Caco-2 (cell line): Measurements from ENCODE around the gene LEMD2. TPM values are rescaled to one million over a fixed set of nuclear protein-coding genes. Genes with fewer than 3 reads are reported as not detected.

Experiments used
- BruUV-seq: library from RNA; stranded (reverse); fragments of 400-500 nt; replicated peaks from 2 replicates; lab custom pipeline; 2021; lab: Mats Ljungman, UMichigan
- CTCF ChIA-PET: fragments of 300-600 bp; sonication (Branson Sonifier 250); formaldehyde crosslinking; loops from one replicate; lab custom pipeline; 2022; ENCODE audit warnings: antibody characterized with exemption; lab: Charles Lee
- POLR2A ChIA-PET: fragments of 300-600 bp; sonication (Branson Sonifier 250); formaldehyde crosslinking; loops from one replicate; lab custom pipeline; 2022; ENCODE audit warnings: antibody characterized with exemption; lab: Charles Lee
- DNase-seq, 2 experiments: peaks; one replicate each; pipeline versions ENCODE4 v3.0.0 to v3.0.0-alpha.2; 2020 to 2022
- H3K27me3 ChIP-seq: replicated peaks from 2 replicates; pipeline ENCODE4 v1.6.0; 2011; ENCODE audit warnings: low read length; ENCODE audit not compliant: control insufficient read depth, insufficient read depth
- H3K36me3 ChIP-seq: 2 replicates; pipeline ENCODE4 v1.5.1; 2011; ENCODE audit warnings: low read length; ENCODE audit not compliant: control insufficient read depth, insufficient read depth
- H3K4me1 ChIP-seq: fragments of 250-450 bp; sonication (Bioruptor Pico); 2 replicates; pipeline ENCODE4 v1.5.1; 2020; ENCODE audit warnings: mild to moderate bottlenecking
- H3K4me3 ChIP-seq: 2 replicates; pipeline ENCODE4 v1.5.1; 2011; ENCODE audit warnings: low read depth, mild to moderate bottlenecking, control low read depth, low read length
- H3K9me3 ChIP-seq: fragments of 250-450 bp; sonication (Bioruptor Pico); 2 replicates; pipeline ENCODE4 v1.5.1; 2020; ENCODE audit warnings: mild to moderate bottlenecking, moderate library complexity
- H3K27ac Mint-ChIP-seq: one replicate; pipeline ENCODE4 v1.8.0; 2022; ENCODE audit warnings: mixed read lengths; ENCODE audit not compliant: unreplicated experiment
- H3K27me3 Mint-ChIP-seq: one replicate; pipeline ENCODE4 v1.8.0; 2022; ENCODE audit warnings: mixed read lengths; ENCODE audit not compliant: insufficient read depth, unreplicated experiment
- H3K36me3 Mint-ChIP-seq: one replicate; pipeline ENCODE4 v1.8.0; 2022; ENCODE audit warnings: mild to moderate bottlenecking, mixed read lengths; ENCODE audit not compliant: insufficient read depth, unreplicated experiment
- H3K4me1 Mint-ChIP-seq: one replicate; pipeline ENCODE4 v1.8.0; 2022; ENCODE audit warnings: low read depth, mixed read lengths; ENCODE audit not compliant: unreplicated experiment
- H3K4me3 Mint-ChIP-seq: one replicate; pipeline ENCODE4 v1.8.0; 2022; ENCODE audit warnings: mild to moderate bottlenecking, moderate library complexity, mixed read lengths; ENCODE audit not compliant: unreplicated experiment
- H3K9me3 Mint-ChIP-seq: one replicate; pipeline ENCODE4 v1.8.0; 2022; ENCODE audit warnings: mixed read lengths; ENCODE audit not compliant: unreplicated experiment
- CTCF ChIP-seq, 2 experiments: fragments of 200-600 bp in 1 of 2; IDR thresholded peaks; 1 replicate in 1 of 2; 2 replicates in 1 of 2; pipeline versions ENCODE4 v1.5.1 to v1.8.0; 2011 to 2022; ENCODE audit warnings: antibody characterized with exemption in 1 of 2, control low read depth in 1 of 2, inconsistent platforms in 1 of 2, low read depth in 1 of 2, low read length in 1 of 2, mild to moderate bottlenecking in 1 of 2, moderate library complexity in 1 of 2; ENCODE audit not compliant: insufficient read depth in 1 of 2, severe bottlenecking in 1 of 2, unreplicated experiment in 1 of 2
- intact Hi-C: fragments of 100-400 bp; cut with micrococcal nuclease; formaldehyde crosslinking; loops from one replicate; pipeline ENCODE4 v1.10.0; 2022; ENCODE audit not compliant: unreplicated experiment
- total RNA-seq: library from RNA; stranded (reverse); gene quantifications from 2 replicates; pipeline ENCODE4 v1.2.3, GENCODE V29; 2022

Gene LEMD2
- total RNA-seq, 1 experiment from 2014 or later: 53.2 TPM

DNA sequence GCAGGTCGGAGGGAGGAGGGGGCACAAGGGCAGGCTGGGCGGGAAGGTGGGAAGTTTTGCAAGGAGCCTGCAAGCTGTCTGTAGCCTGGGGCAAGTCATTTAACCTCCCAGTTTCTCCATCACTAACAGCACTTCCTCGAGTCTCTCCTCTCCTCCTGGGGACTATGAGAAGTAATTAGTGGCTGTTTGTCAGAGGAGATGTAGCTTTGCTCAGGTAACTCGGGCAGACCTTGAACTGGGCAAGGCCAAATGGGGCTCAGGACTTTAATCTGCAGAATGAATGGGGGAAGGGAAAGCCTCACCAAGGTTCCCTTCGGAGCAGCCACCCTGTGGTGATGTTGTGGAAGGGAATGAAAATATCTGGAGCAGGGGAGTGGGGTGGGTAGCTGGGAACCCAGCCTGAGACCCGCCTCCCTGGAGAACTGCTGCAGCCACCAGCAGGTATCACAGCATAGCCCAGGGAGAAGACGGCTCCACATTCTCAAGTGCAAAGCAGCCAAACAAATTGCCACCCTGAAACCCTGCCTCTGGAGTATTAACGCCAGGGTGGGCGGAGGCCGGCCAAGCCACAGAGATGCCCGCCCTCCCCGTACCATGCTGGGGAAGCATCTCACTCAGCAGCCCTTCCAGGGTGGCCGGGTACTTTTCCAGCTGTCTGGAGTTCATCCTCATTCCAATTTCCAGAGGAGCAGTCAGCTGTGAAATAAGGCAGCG is 6.1 kb upstream of the LEMD2 start:
- ChIA-PET POLR2A (no interaction called here), CTCF (no interaction called here)
- H3K4me1 Mint-ChIP-seq: no peaks in the 10 kb centered on the region
- intact Hi-C loops: no loop called here
- no peaks in the 10 kb centered on the region for H3K36me3 Mint-ChIP-seq
- no peak overlapping the region for H3K27ac Mint-ChIP-seq
- Histone ChIP-seq H3K9me3 (no peaks in the 10 kb centered on the region), H3K27me3 (no peaks in the 10 kb centered on the region), H3K4me1 (peaks cover 4% of the 10 kb centered on the region; the same call in 1 of the 2 replicates), H3K36me3 (no peaks in the 10 kb centered on the region), H3K4me3 (no peak overlapping the region)
- BruUV-seq: no TSS peak
- no peaks in the 10 kb centered on the region for H3K9me3 Mint-ChIP-seq
- DNase-seq: peak; percentile 36 to 49
- no peak overlapping the region for H3K4me3 Mint-ChIP-seq
- TF ChIP-seq CTCF (IDR thresholded peaks at IDR 0.05; ENCODE audit: insufficient read depth in 1 of 2, low read depth in 1 of 2, low read length in 1 of 2, severe bottlenecking in 1 of 2, unreplicated experiment in 1 of 2): peak in 1 of 2 experiments; percentile 14
- H3K27me3 Mint-ChIP-seq: peaks cover 16% of the 10 kb centered on the region

DNA sequence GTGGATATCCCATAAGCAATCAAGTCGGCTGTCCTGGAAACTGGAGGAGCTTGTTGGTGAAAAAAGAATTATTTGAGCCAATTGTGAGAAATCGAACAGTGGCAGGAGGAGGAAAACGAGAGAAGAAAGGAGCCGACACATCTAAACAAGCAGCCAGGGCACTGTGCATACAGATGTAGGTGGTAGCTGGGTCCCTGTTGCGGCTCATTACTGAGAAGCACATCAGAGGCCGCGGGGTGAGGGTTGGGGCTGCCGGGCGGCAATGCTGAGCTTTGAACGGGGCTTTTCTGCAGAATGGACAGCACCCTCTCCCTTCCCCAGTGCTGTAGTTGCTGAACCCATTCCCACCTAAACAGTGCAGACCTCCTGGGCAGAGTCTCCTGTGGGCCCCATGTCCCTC is 4.1 kb upstream of the LEMD2 start:
- ChIA-PET POLR2A (no interaction called here), CTCF (interaction anchor here (0.6 kb wide), 1 partner anchor 329 kb away, joined by 3 read pairs; no protein-coding TSS in a partner anchor)
- no peak overlapping the region for H3K27ac Mint-ChIP-seq
- no peak for TF ChIP-seq CTCF (IDR thresholded peaks at IDR 0.05; ENCODE audit: insufficient read depth in 1 of 2, low read depth in 1 of 2, low read length in 1 of 2, severe bottlenecking in 1 of 2, unreplicated experiment in 1 of 2)
- no peak overlapping the region for H3K4me3 Mint-ChIP-seq
- Histone ChIP-seq H3K36me3 (no peaks in the 10 kb centered on the region), H3K4me1 (peaks cover 7% of the 10 kb centered on the region; the same call in 1 of the 2 replicates), H3K4me3 (no peak overlapping the region), H3K27me3 (no peaks in the 10 kb centered on the region), H3K9me3 (no peaks in the 10 kb centered on the region)
- H3K9me3 Mint-ChIP-seq: no peaks in the 10 kb centered on the region
- no peak for DNase-seq
- H3K36me3 Mint-ChIP-seq: no peaks in the 10 kb centered on the region
- H3K4me1 Mint-ChIP-seq: no peaks in the 10 kb centered on the region
- H3K27me3 Mint-ChIP-seq: peaks cover 11% of the 10 kb centered on the region
- no TSS peak for BruUV-seq
- intact Hi-C loops: no loop called here

DNA sequence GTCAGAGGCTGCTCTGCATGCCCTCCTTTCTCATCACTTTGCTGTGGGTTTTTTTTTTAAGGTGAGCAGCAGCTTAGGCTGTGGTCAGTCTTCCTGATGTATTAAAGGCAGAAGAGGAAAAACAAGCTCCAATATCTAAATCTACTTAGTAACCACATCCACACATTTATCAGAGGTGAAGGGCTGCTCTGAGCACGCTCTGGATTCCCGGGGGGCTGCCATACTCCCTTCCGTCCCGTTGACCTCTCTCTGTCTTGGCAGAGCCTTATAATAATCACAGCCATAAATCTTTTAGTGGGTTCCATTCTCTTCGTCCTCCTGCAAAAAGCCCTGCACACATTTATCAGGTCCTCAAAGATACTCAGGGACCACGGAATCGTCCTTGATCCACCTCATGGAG is 2.7 kb upstream of the LEMD2 start:
- no peaks in the 10 kb centered on the region for H3K9me3 ChIP-seq
- Mint-ChIP-seq H3K9me3 (no peaks in the 10 kb centered on the region), H3K4me1 (no peaks in the 10 kb centered on the region)

More for the DNA sequence above, 2.7 kb upstream of the LEMD2 start:
- Mint-ChIP-seq H3K27me3 (peaks cover 4% of the 10 kb centered on the region), H3K36me3 (no peaks in the 10 kb centered on the region), H3K4me3 (no peak overlapping the region), H3K27ac (no peak overlapping the region)
- ChIA-PET CTCF (no interaction called here), POLR2A (no interaction called here)
- no peak overlapping the region for H3K4me3 ChIP-seq
- intact Hi-C loops: no loop called here
- BruUV-seq: no TSS peak
- DNase-seq: no peak
- peaks cover 15% of the 10 kb centered on the region for H3K4me1 ChIP-seq
- H3K27me3 ChIP-seq: no peaks in the 10 kb centered on the region
- H3K36me3 ChIP-seq: no peaks in the 10 kb centered on the region
- TF ChIP-seq CTCF (IDR thresholded peaks at IDR 0.05; ENCODE audit: insufficient read depth in 1 of 2, low read depth in 1 of 2, low read length in 1 of 2, severe bottlenecking in 1 of 2, unreplicated experiment in 1 of 2): no peak
